Spleen (tissue), 7 donors: ENCODE data around the gene DAZAP1.

Source experiments
- POLR2AphosphoS5 ChIP-seq, 3 donors: sonication (generic); formaldehyde crosslinking; IDR thresholded peaks; one replicate each; pipeline ENCODE4 v1.5.1; 2017; ENCODE audit warnings: antibody characterized with exemption in 3 of 3
- TF ChIP-seq, protein P1 (sequence below), 11 experiments: fragments of 200-600 bp in 7 of 11; fragments of 450-650 bp in 4 of 11; sonication (generic) in 4 of 11; IDR thresholded peaks in 8 of 11; conservative IDR thresholded peaks in 3 of 11; 1 replicate in 7 of 11; 2 replicates in 4 of 11; pipeline versions ENCODE4 v1.4.0 to v1.8.0; 2016 to 2021; ENCODE audit warnings: antibody characterized with exemption in 11 of 11, inconsistent platforms in 4 of 11, mild to moderate bottlenecking in 1 of 11
- donor health status: DM: no; HTN: no; CAD: no; lungs with moderate emphysema.
- donor health status: DM: no; HTN: no; CAD: no.
- donor health status: DM: no; HTN: no; CAD: no.

- TF ChIP-seq POLR2AphosphoS5 (IDR thresholded peaks at IDR 0.05) = no peak
- TF ChIP-seq, protein P1, sequence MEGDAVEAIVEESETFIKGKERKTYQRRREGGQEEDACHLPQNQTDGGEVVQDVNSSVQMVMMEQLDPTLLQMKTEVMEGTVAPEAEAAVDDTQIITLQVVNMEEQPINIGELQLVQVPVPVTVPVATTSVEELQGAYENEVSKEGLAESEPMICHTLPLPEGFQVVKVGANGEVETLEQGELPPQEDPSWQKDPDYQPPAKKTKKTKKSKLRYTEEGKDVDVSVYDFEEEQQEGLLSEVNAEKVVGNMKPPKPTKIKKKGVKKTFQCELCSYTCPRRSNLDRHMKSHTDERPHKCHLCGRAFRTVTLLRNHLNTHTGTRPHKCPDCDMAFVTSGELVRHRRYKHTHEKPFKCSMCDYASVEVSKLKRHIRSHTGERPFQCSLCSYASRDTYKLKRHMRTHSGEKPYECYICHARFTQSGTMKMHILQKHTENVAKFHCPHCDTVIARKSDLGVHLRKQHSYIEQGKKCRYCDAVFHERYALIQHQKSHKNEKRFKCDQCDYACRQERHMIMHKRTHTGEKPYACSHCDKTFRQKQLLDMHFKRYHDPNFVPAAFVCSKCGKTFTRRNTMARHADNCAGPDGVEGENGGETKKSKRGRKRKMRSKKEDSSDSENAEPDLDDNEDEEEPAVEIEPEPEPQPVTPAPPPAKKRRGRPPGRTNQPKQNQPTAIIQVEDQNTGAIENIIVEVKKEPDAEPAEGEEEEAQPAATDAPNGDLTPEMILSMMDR (IDR thresholded peaks at IDR 0.05 in 8 of 11, conservative IDR thresholded peaks at IDR 0.05 in 3 of 11) = no peak
These were observed 40.6 kb downstream of the DAZAP1 start for GRCh38 chr19:1447944-1448343.
